Kidney (tissue), 14 donors: ENCODE data around the gene EEFSEC. TPM values are rescaled to one million over a fixed set of nuclear protein-coding genes. Genes with fewer than 3 reads are reported as not detected.

Experiments
- DNase-seq, 5 donors: peaks; one replicate each; pipeline ENCODE4 v3.0.0-alpha.2; 2013 to 2020
- FAIRE-seq: peaks from 2 replicates; lab custom pipeline; 2012; peaks lifted over from hg19 to GRCh38; lab: Jason Lieb, UNC
- H3K27ac ChIP-seq, 2 donors: one replicate each; pipeline ENCODE4 v1.7.0; 2013; ENCODE audit warnings: low read depth in 2 of 2, low read length in 2 of 2, inconsistent platforms in 1 of 2
- H3K27me3 ChIP-seq: one replicate; pipeline ENCODE4 v1.7.1; 2013; ENCODE audit warnings: low read length, inconsistent platforms; ENCODE audit not compliant: control insufficient read depth, insufficient read depth
- H3K36me3 ChIP-seq, 3 donors: one replicate each; pipeline versions ENCODE4 v1.7.0 to v1.7.1; 2013; ENCODE audit warnings: low read length in 3 of 3, control low read depth in 1 of 3, inconsistent platforms in 1 of 3; ENCODE audit not compliant: insufficient read depth in 3 of 3, control insufficient read depth in 2 of 3
- H3K4me1 ChIP-seq, 3 donors: one replicate each; pipeline versions ENCODE4 v1.7.0 to v1.7.1; 2013; ENCODE audit warnings: low read length in 3 of 3, inconsistent platforms in 1 of 3, low read depth in 1 of 3; ENCODE audit not compliant: control insufficient read depth in 2 of 3, insufficient read depth in 2 of 3
- H3K4me3 ChIP-seq, 3 donors: one replicate each; pipeline versions ENCODE4 v1.7.0 to v1.8.1; 2013; ENCODE audit warnings: low read length in 3 of 3, control low read depth in 1 of 3, inconsistent platforms in 1 of 3
- H3K9ac ChIP-seq, 3 donors: one replicate each; pipeline versions ENCODE4 v1.7.0 to v1.7.1; 2013; ENCODE audit warnings: low read length in 3 of 3, control low read depth in 1 of 3, inconsistent platforms in 1 of 3
- H3K9me3 ChIP-seq, 3 donors: one replicate each; pipeline versions ENCODE4 v1.7.0 to v1.7.1; 2013; ENCODE audit warnings: low read length in 3 of 3, control low read depth in 1 of 3, inconsistent platforms in 1 of 3; ENCODE audit not compliant: control insufficient read depth in 2 of 3, insufficient read depth in 1 of 3
- intact Hi-C: fragments of 100-400 bp; cut with DNase I; formaldehyde crosslinking; loops from one replicate; pipeline ENCODE4 v1.11.1; 2022
- polyA plus RNA-seq: library from polyadenylated mRNA; stranded (reverse); fragments of 350-450 nt; fragmentation: Illumina TruSeq; extraction: RNeasy Lipid Tissue Mini Kit (QIAGEN cat#74804); gene quantifications from one replicate; pipeline ENCODE4 v1.2.3, GENCODE V29; 2014; ENCODE audit warnings: low read depth, low replicate concordance; ENCODE audit not compliant: insufficient read depth
- total RNA-seq: library from RNA; stranded (reverse); fragmentation: NEBNext Ultra II Directional; extraction: Animal tissue kit (Norgen Biotek cat#: 25700); gene quantifications from one replicate; pipeline ENCODE4 v1.2.1, GENCODE V29; 2021
- TF ChIP-seq, protein P1 (sequence below): IDR thresholded peaks from 3 replicates; pipeline ENCODE4 v1.5.1; 2012; ENCODE audit warnings: mild to moderate bottlenecking, moderate library complexity, borderline replicate concordance; ENCODE audit not compliant: insufficient read depth; ENCODE audit errors: extremely low read depth
- donor health status: control.
- donor health status: control.
- donor health status: control.
- donor health status: control.
- donor health status: control.
- donor health status: DM: yes; HTN: yes; CAD: no.
- donor health status: Normal renal cell carcinoma (clear cell type).

The EEFSEC gene
- total and polyA plus RNA-seq, 2 donors from 2014 or later = 15.2 to 23.2 TPM

DNA sequence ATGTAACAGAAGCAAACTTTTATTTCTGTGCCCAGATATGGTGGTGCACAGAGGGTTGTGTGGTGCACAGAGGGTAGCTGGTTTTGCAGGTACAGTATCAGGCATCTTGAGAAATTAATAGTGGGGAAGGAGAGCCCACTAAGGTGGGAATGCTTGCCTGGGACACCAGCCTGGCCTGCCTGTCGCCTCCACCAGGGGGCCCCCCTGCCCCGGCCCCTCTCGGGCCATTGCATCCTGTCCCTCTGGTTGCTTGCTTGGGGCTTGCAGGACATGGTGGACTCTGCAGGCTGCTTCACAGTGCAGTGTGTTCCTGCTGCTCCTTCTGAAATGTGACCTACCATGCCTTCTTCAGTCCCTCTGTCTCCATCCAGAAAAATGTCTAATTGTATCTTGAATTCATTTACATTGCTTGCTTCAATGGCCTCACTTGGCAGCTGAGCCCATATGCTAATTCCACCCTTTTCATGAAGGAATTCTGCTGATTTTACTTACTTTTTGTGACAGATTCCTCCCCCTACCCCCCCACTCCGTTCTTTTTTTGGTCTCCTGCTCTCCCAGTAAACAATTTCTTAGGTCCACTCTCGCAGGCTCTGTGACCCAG is 73.6 kb downstream of the EEFSEC start:
- H3K4me3 ChIP-seq = no peak overlapping the region
- no peak overlapping the region for H3K9ac ChIP-seq
- intact Hi-C loops = no loop called here
- TF ChIP-seq, protein P1, sequence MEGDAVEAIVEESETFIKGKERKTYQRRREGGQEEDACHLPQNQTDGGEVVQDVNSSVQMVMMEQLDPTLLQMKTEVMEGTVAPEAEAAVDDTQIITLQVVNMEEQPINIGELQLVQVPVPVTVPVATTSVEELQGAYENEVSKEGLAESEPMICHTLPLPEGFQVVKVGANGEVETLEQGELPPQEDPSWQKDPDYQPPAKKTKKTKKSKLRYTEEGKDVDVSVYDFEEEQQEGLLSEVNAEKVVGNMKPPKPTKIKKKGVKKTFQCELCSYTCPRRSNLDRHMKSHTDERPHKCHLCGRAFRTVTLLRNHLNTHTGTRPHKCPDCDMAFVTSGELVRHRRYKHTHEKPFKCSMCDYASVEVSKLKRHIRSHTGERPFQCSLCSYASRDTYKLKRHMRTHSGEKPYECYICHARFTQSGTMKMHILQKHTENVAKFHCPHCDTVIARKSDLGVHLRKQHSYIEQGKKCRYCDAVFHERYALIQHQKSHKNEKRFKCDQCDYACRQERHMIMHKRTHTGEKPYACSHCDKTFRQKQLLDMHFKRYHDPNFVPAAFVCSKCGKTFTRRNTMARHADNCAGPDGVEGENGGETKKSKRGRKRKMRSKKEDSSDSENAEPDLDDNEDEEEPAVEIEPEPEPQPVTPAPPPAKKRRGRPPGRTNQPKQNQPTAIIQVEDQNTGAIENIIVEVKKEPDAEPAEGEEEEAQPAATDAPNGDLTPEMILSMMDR = peak; percentile 48
- H3K27me3 ChIP-seq = no peaks in the 10 kb centered on the region
- DNase-seq (peak; percentile 36 to 72 (median 47)), FAIRE-seq (no peak)
- H3K36me3 ChIP-seq = no peaks in the 10 kb centered on the region
- peaks cover 0 to 7% (median 3%) of the 10 kb centered on the region in 3 donors for H3K9me3 ChIP-seq
- H3K4me1 ChIP-seq = peaks cover 0 to 3% (median 0%) of the 10 kb centered on the region in 3 donors
- H3K27ac ChIP-seq = no peak overlapping the region

DNA sequence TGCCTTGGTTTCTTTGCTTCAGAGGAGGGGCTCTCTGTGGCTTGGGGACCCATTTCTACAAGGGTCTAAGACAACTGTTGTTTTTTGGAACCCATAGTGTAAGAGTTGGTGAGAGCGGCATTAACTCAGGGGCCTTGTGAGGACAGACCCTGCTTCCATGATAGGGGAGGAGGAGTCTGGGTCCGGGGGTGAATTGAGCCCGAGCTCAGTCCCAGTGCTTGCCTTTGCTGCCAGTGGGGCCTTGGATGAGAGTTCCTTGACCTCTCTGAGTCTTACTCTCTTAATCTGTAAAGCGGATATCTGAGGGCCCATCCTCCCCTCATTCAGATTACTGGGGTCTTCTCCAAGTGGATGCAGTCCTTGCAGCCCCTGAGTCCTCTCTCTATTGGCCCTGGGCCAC is 74.2 kb downstream of the EEFSEC start:
- no peak overlapping the region for H3K4me3 ChIP-seq
- DNase-seq = no peak
- H3K27ac ChIP-seq = no peak overlapping the region
- peaks cover 0 to 7% (median 3%) of the 10 kb centered on the region in 3 donors for H3K9me3 ChIP-seq
- H3K36me3 ChIP-seq = no peaks in the 10 kb centered on the region
- TF ChIP-seq, protein P1 = no peak
- intact Hi-C loops = no loop called here
- no peak overlapping the region for H3K9ac ChIP-seq
- no peak for FAIRE-seq
- H3K4me1 ChIP-seq = peaks cover 0 to 3% (median 0%) of the 10 kb centered on the region in 3 donors
- H3K27me3 ChIP-seq = no peaks in the 10 kb centered on the region

- FAIRE-seq (no peak), DNase-seq (no peak)
- Histone ChIP-seq H3K27me3 (no peaks in the 10 kb centered on the region), H3K36me3 (no peaks in the 10 kb centered on the region), H3K27ac (no peak overlapping the region), H3K4me1 (peaks cover 0 to 3% (median 0%) of the 10 kb centered on the region in 3 donors), H3K9me3 (no peaks in the 10 kb centered on the region), H3K4me3 (no peak overlapping the region), H3K9ac (no peak overlapping the region)
- intact Hi-C loops = no loop called here
- TF ChIP-seq, protein P1 = no peak
Measured at GRCh38 chr3:128228366-128228910, 75.2 kb downstream of the EEFSEC start.
